ENCODE measurements around the gene PTPRE. TPM values are rescaled to one million over a fixed set of nuclear protein-coding genes. Genes with fewer than 3 reads are reported as not detected.

The PTPRE gene
- total RNA-seq, 4 donors from 2014 or later: 17.4 to 23.0 (median 20.1) TPM

- 95 to 96% methylated on average over 11 of the region's 11 CpGs for WGBS, 2 donors
- intact Hi-C loops (cut with DNase I; ENCODE audit: low total_unique reads): no loop called here
- H3K4me3 ChIP-seq (ENCODE audit: low read depth, poor library complexity, severe bottlenecking): no peak overlapping the region
- TF ChIP-seq POLR2A (IDR thresholded peaks at IDR 0.05): no peak
- no peak for TF ChIP-seq CTCF (IDR thresholded peaks at IDR 0.05)
- peak in 1 of 2 donors; percentile 76 for DNase-seq (ENCODE audit: low spot score in 2 of 2)
Measured at GRCh38 chr10:127921075-127921752, 14.3 kb downstream of the PTPRE start.

GRCh38 chr10:127921753-127922145 is 14.8 kb downstream of the PTPRE start:
- intact Hi-C loops (cut with DNase I; ENCODE audit: low total_unique reads): no loop called here
- H3K4me3 ChIP-seq (ENCODE audit: low read depth, poor library complexity, severe bottlenecking): no peak overlapping the region
- WGBS, 2 donors: 54 to 70% methylated on average over 2 of the region's 2 CpGs
- DNase-seq (ENCODE audit: low spot score in 2 of 2): peak in 1 of 2 donors; percentile 79
- no peak for TF ChIP-seq POLR2A (IDR thresholded peaks at IDR 0.05)

- H3K4me3 ChIP-seq (ENCODE audit: low read depth, poor library complexity, severe bottlenecking): no peak overlapping the region
- WGBS, 2 donors: 91 to 94% methylated on average over 6 to 9 of the region's 9 CpGs
- intact Hi-C loops (cut with DNase I; ENCODE audit: low total_unique reads): no loop called here
- peak in 1 of 2 donors; percentile 80 for DNase-seq (ENCODE audit: low spot score in 2 of 2)
- TF ChIP-seq POLR2A (IDR thresholded peaks at IDR 0.05) (no peak), CTCF (IDR thresholded peaks at IDR 0.05) (no peak)
Measured at GRCh38 chr10:127922206-127922605, 15.3 kb downstream of the PTPRE start.

GRCh38 chr10:127922675-127923366 is 15.9 kb downstream of the PTPRE start:
- no peak overlapping the region for H3K4me3 ChIP-seq (ENCODE audit: low read depth, poor library complexity, severe bottlenecking)
- WGBS, 2 donors: 90 to 93% methylated on average over 12 of the region's 12 CpGs
- peak in 1 of 2 donors; percentile 86 for DNase-seq (ENCODE audit: low spot score in 2 of 2)
- TF ChIP-seq POLR2A (IDR thresholded peaks at IDR 0.05): no peak
- intact Hi-C loops (cut with DNase I; ENCODE audit: low total_unique reads): no loop called here

- WGBS, 2 donors: 48 to 85% methylated on average over 1 of the region's 1 CpG
- H3K4me3 ChIP-seq (ENCODE audit: low read depth, poor library complexity, severe bottlenecking): no peak overlapping the region
- no peak for DNase-seq (ENCODE audit: low spot score in 2 of 2)
- intact Hi-C loops (cut with DNase I; ENCODE audit: low total_unique reads): no loop called here
- TF ChIP-seq CTCF (IDR thresholded peaks at IDR 0.05) (no peak), POLR2A (IDR thresholded peaks at IDR 0.05) (no peak)
Measured at GRCh38 chr10:127923646-127924045, 16.7 kb downstream of the PTPRE start.

GRCh38 chr10:127925471-127926207 is 18.7 kb downstream of the PTPRE start:
- intact Hi-C loops (cut with DNase I; ENCODE audit: low total_unique reads): no loop called here
- WGBS, 2 donors: 75 to 82% methylated on average over 6 of the region's 6 CpGs
- DNase-seq (ENCODE audit: low spot score in 2 of 2): no peak
- H3K4me3 ChIP-seq (ENCODE audit: low read depth, poor library complexity, severe bottlenecking): no peak overlapping the region
- TF ChIP-seq CTCF (IDR thresholded peaks at IDR 0.05) (no peak), POLR2A (IDR thresholded peaks at IDR 0.05) (no peak)

Data from lower leg skin (tissue), 4 donors.